GOT3 (cell line): ENCODE data around the gene AGT.
"Not testable (repeated sequence)": the region's sequence is repeated elsewhere in the genome, so short reads cannot be mapped to it uniquely, and the experiment has no call there.

Source experiments
- DNase-seq: peaks from one replicate; lab custom pipeline; 2025; ENCODE audit warnings: mixed read lengths; lab: John Stamatoyannopoulos, UW

AGT gene

GRCh38 chr1:230744382-230744781 is 30.5 kb upstream of the AGT start:
- DNase-seq: no peak

- no peak for DNase-seq
Measured at GRCh38 chr1:230743899-230744298, 30.0 kb upstream of the AGT start.

GRCh38 chr1:230739564-230740290 is 25.8 kb upstream of the AGT start:
- no peak for DNase-seq

- no peak for DNase-seq
Measured at GRCh38 chr1:230737622-230738262, 23.8 kb upstream of the AGT start.

GRCh38 chr1:230735447-230735846 is 21.5 kb upstream of the AGT start:
- DNase-seq: no peak

- no peak for DNase-seq
Measured at GRCh38 chr1:230730977-230731376, 17.1 kb upstream of the AGT start.

GRCh38 chr1:230728710-230729392 is 14.9 kb upstream of the AGT start:
- DNase-seq: no peak

GRCh38 chr1:230725256-230726012 is 11.5 kb upstream of the AGT start:
- DNase-seq: no peak

- DNase-seq: not testable (repeated sequence)
Measured at GRCh38 chr1:230721849-230722522, 8.1 kb upstream of the AGT start.

GRCh38 chr1:230717251-230717650 is 3.3 kb upstream of the AGT start:
- no peak for DNase-seq

GRCh38 chr1:230716453-230716852 is 2.5 kb upstream of the AGT start:
- DNase-seq: not testable (repeated sequence)

GRCh38 chr1:230715510-230715909 is 1.6 kb upstream of the AGT start:
- no peak for DNase-seq

GRCh38 chr1:230713547-230713914 is 391 bp downstream of the AGT start:
- no peak for DNase-seq

GRCh38 chr1:230713138-230713537 is 784 bp downstream of the AGT start:
- DNase-seq: no peak

GRCh38 chr1:230712470-230712942 is 1.4 kb downstream of the AGT start:
- DNase-seq: no peak

GRCh38 chr1:230711245-230711644 is 2.7 kb downstream of the AGT start:
- DNase-seq: no peak

GRCh38 chr1:230710543-230710904 is 3.4 kb downstream of the AGT start:
- no peak for DNase-seq

GRCh38 chr1:230709619-230710542 is 4.0 kb downstream of the AGT start:
- DNase-seq: no peak

GRCh38 chr1:230708631-230709580 is 5.0 kb downstream of the AGT start:
- no peak for DNase-seq
